HG03159 (cell line): ENCODE results near the gene BTBD10.

Source experiments
- ATAC-seq: cut with Tn5 transposase; IDR thresholded peaks from one replicate; pipeline ENCODE4 v1.9.1; 2021; ENCODE audit warnings: mild to moderate bottlenecking, moderate library complexity; ENCODE audit not compliant: unreplicated experiment

BTBD10 gene

DNA sequence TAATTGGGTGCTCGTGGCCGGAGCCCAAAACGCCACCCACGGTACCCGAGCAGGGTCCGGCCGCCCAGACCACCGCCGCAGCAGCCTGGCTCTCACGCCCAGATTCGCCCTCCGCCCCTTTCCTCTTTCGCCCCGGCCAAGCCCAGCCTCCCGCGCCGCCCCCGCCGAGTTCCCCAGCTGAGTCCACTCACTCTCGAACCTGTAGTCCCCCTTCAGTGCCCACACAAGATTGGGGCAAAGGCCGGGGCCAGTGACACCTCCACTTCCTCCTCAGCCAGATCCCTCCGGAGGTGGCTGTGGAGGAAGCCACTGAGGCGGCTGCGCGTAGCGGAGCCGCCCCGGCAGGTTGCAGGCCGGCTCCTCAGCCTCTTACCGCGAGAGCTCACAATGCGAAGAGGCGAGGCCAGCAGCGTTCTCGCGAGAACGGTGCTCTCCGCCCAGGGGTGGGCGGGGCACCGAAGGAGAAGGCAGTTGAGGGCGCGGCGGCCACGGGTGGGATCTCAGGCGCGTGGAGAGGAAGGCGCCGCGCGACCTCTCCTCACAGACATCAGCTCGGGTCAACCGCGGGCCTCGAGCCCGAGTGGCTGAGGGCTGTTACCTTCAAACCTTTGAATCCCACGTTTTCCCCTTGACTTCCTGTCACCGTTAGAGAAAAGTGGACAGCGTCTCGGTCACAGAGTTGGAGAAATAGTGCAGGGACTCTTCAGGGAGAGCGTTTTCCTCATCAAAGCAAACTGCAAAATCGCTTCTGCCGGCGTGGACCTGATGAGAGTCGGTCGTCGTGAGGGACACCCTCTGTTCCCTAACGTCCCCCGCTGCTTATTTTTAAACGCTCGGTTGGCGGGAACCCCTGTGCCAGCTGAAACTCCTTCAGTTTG lies at the start of gene BTBD10:
Gene BTBD10, minus strand, starts transcription at position 322 of the 878 bp plus-strand sequence. CDS start 18,098 bp downstream, outside the sequence.
- peak; percentile 92 for ATAC-seq

DNA sequence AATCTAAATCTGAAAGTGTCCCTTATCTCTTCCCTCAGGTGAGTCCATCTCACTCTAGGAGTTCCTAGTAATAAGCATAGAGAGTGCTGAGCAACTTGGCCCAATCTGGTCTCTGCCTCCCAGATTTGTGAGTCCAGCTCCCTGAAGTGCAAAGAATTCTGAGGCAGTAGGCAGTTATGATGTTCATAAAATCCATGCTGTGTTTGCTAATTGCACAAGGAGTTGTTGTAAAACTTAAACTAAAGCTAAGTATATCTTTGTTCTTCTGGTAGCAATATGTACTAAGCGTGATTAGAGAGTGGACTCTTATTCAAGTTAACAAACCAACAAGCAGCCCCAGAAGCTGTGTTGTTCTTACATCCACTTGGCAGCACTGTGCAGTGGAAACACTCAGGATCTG lies 40.4 kb upstream of the BTBD10 start:
- no peak for ATAC-seq

DNA sequence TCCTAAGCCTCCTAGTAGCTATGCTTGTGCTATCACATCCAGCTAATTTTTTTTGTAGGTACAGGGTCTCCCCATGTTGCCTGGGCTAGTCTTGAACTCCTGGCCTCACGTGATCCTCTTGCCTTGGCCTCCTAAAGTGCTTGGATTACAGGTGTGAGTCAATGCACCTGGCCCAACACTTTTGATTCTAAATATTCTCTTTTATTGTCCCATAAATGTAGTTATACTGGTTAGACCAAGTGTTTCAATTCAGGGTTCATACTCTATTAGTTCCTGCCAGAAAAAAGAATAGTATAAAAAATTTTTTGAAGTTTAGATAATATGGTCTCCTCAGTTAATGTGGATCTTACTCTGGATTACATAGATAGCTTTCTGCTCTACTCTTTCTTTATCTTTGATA lies 39.5 kb upstream of the BTBD10 start:
- ATAC-seq = no peak

DNA sequence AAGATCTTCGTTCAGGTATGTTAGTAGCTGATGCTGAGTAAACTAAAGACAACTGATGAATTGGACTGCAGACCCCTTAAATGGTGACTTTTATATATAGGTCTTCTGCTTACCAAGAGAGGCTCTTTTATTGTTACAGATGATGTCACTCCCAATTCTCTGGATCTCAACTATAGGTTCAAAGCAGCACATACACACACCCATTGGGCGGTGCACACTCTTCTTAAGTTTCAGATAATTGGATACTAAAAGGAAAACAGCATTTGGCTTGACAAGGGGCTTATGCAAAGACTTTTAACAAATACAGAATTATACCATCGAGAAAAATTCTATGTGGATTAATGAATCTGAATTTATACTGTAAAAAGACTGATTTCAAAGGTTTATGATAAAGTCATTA lies 32.9 kb upstream of the BTBD10 start, which contains the start of gene PTH:
Gene PTH, minus strand, starts transcription at position 69 of the 400 bp plus-strand sequence. CDS start 3,142 bp downstream, outside the sequence.
- ATAC-seq = no peak

DNA sequence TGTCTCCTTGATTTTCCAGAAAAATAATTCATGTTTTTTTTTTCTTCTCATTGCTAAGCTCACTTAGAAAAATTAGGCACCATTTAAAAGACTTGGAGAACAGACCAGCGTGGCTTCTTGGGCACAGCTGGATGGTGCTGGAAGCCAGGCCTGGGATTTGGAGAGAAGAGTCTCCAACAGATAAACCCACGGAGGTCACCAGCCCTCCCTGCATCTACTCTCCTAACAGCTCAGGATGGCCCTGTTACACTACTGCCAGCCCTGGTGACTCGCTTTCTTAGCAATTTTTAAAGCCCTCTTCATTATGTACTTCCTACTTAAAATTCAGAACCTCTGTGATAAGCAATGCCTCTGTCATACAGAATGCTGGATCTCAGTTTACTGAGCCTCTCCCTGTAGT lies 31.0 kb upstream of the BTBD10 start:
- ATAC-seq = no peak

DNA sequence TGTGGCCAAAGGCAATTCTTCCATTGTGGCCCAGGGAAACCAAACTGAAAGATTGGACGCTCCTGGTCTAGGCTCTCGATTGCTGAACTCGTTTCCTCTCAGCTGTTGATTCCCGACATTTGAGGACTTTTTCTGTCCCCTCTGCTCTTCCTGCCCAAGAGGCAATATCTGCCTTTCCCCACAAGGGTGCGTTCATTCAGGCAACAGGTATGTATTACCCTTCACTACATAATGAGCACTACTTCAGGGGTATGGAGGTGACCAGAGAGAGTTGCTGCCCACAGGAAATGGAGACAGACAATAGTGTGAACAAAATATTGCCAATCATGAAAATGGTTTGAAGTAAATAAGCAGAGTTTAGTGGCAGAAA lies 24.6 kb upstream of the BTBD10 start:
- no peak for ATAC-seq

DNA sequence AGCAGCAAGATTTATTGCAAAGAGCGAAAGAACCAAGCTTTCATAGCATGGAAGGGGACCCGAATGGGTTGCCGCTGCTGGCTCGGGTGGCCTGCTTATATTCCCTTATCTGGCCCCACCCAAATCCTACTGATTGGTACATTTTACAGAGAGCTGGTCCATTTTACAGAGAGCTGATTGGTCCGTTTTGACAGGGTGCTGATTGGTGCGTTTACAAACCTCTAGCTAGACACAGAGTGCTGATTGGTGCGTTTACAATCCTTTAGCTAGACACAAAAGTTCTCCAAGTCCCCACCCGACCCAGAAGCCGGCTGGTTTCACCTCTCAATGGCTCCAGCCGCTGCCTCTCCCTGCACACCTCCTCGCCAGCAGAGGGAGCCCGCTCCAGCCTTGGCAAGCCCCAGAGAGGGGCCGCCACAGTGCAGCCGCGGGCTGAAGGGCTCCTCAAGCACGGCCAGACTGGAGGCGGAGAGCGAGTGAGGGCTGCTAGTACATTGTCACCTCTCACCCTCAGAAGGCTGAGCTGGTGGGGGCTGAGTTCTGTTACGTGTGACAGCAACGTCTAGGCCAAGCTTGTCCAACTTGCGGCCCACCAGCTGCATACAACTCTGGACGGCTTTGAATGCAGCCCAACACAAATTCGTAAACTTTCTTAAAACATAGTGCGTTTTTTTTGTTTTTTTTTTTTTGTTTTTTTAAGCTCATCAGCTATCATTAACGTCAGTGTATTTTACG lies 24.1 kb upstream of the BTBD10 start:
- peak; percentile 85 for ATAC-seq

DNA sequence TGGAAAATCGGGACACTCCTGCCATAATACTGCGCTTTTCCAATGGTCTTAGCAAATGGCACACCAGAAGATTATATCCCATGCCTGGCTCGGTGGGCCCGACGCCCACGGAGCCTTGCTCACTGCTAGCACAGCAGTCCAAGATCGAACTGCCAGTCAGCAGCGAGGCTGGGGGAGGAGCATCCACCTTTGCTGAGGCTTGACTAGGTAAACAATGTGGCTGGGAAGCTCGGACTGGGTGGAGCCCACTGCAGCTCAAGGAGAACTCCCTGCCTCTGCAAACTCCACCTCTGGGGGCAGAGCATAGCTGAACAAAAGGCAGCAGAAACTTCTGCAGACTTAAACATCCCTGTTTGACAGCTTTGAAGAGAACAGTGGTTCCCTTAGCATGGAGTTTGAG lies 17.2 kb upstream of the BTBD10 start:
- ATAC-seq = no peak

DNA sequence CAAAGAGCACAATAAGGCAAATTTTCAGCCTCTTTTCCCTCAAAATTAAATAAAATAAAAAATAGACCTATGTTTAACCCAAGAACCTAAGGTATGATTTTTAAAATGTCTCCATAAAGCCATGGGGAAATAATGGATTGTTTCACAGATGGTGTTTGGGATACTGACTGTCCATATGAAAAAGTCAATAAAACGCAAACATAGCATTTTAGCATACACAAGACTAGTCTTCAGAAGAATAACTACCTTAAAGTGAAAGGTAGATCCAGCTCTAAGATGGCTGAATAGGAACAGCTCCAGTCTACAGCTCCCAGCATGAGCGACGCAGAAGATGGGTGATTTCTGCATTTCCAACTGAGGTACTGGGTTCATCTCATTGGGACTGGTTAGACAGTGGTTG lies 16.7 kb upstream of the BTBD10 start:
- ATAC-seq = no peak

DNA sequence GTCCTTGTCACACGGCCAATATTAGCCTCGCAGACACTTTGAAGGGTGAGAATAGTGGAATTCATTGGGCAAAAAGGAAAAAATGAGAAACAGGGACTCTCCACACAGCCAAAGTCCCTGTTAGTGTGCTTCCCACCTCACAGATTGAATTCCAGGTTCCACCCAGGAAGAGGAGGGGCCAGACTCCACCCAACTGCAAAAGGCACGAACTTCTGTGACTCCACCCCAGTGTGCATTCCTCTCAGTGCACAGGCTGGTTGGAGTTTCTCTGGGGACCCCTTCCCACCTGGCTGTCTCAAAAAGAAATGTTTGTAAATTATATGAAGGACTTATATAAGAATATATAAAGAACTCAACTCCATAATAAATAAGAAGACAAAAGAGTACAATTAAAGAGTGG lies 12.1 kb upstream of the BTBD10 start:
- ATAC-seq = no peak

DNA sequence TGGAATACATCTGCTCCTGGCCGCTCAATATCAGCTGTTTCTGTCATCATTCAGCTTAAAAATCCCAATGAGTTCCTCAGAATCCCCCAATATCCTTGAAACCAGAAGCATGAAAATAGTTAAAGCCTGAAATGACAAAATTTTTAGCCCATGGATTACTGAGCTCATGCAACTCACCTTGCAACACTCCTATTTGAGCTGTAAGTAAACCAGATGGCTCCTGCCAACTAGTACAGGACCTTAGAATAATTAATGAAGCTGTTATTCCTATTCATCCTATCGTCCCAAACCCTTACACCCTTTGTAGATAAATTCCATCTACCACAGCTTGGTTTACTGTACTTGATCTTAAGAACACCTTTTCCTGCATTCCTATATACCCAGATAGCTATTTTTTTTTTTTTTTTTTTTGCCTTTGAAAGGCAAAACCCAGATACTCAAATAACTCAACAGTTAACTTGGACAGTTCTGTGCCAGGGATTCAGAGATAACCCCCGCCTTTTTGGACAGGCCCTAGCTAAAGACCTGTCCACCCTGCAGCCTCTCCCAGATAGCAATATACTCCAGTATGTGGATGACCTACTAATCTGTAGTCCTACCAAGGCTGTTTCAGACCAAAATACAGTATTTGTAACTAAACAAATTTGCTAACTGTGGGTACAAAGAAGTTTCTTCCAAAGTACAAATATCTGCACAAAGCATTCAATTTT lies 10.1 kb upstream of the BTBD10 start:
- no peak for ATAC-seq

DNA sequence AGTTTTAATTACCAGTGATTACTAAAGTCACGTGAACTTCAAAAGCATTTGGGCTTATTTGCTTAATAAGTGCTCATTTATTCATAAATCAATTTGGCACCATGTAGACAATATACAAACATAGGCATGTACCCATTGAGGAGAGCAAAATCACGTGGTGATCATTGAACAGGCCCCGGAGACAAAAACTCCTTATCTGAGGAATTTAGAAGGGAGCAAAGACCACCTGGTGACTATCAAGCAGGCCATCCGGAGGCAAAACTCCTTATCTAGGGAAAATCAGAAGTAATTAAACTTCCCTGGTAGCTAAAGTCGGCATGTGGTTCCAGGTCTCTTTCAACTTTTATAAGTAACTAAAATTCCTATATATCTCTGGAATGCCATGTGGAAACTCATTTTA lies 5.7 kb upstream of the BTBD10 start:
- no peak for ATAC-seq

DNA sequence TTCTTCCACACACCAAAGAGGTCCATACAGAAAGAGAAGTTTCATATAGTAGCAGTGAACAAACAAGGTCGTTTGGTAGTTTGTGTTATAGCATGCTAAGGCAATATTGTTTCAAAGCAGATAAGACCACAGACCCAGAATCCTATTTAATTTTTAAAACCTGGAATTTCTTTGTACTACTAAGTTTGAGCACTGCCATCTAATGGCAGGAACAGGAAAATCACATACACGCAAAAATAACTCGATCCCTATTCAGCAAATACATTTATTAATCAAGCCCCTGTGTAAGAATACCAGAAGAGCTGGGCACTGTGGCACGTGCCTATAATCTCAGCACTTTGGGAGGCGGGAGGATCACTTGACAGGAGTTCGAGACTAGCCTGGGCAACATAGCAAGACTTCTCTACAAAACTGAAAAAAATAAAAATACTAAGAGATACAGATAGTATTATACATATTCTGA lies 2.9 kb upstream of the BTBD10 start:
- no peak for ATAC-seq

DNA sequence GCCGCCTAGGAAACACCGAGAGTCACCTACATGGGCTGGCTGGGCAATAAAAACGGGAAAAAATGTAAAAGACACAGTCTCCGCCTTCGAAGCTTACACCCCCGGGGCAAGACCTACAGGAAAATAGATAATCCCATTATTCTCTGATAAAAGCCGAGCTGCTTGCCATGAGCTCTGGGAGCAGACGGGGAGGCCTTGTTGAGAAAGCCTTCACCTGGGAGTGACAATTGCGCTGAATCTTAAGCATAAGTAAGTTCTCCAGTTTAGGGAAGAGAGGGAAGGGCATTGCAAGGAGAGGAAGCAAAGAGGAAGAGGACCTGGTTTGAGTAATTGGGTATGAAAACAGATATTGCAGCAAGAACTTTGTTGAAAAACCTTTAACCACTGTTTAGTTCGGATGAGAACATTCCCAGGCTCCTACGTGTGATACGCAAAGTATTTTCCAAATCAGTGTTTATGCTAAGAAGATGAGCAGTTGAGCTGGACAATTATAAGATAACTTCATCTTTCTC lies 813 bp upstream of the BTBD10 start:
- no peak for ATAC-seq

DNA sequence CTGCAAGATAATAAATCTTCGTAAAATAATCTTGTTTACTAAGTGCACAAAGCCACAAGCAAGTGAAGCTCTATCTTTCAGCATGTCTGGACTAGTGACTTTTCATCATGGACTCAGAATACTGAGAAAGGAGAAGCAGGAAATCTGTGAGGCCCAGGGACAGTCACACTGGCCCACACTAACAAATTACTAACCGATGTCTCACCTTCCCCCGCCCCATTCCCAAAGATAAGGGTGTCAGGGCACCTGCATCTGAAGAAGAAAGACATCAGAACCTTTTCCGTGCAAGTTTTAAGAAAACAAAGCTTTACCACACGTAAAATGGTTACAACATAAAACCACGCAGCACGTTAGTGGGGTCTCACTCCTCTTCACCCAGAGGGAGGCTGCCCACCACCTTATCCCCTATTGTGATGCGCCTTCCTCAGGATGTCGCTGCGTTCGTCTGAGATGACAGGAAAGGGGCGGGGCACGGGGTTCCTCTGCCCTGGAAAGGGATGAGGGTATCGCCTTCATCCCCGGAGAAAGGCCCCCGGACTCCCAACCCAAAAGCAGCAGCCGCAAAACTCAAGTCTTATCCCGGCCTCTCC lies 616 bp downstream of the BTBD10 start:
- ATAC-seq = peak; percentile 32

DNA sequence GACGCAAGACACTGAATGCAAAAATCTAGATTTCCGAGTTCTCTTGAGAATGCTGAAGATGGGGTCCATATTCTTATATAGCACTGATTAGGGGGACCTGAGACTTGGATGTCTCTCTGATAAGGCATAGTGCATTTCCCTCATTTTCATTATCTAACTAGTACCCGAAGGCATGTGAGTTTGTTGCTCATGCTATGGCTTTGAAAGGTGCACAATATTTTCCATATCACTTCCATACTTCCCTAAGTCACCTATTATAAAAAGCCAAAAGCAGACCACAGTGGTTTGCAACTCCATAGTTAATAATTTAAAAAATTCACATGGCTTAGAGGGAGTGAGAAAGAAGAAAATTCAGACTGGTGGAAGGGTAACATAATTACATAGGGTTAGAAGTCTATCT lies 1.7 kb downstream of the BTBD10 start:
- ATAC-seq = no peak

DNA sequence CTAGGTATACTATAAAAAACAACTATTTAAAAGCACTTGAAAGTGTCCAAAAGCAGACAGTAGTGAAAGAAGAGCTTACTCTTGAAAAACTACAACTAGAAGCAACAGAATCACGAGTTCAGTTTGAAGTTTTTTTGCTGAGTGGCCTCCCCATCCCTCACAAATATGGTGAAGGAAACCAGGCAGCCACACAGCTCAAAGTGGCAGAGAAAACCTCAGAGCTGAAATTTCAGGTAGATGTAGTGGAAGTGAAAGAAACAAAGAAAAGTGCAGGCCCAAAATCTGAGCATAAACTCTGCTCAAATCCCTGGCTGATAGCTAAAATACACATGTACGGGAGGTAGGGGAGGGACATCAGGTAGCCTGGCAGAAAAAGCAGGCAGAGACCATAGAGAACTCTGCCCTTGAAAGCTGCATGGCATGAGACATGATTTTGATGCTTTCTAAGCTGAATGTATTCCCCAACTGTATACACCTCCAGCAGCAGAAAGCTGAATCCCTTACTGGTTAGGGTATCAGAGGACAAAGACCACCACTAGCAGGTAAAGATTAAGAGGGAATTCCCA lies 12.1 kb downstream of the BTBD10 start:
- peak; percentile 60 for ATAC-seq

DNA sequence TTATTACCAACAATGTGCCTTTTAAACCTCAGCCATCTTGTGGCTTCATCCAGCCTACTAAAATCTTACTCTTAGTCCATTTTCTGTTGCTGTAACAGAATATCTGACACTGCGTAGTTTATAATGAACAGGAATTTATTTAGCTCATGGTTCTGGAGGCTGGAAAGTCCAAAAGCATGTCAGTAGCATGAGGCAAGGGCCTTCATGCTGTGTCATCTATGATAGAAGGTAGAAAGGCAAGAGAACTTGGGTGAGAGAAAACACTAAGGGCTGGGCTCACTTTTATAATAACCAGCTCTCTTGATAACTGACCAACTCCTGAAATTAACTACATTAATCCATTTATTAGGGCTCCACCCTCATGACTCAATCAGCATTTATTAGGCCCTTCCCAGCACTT lies 13.5 kb downstream of the BTBD10 start:
- ATAC-seq = no peak

DNA sequence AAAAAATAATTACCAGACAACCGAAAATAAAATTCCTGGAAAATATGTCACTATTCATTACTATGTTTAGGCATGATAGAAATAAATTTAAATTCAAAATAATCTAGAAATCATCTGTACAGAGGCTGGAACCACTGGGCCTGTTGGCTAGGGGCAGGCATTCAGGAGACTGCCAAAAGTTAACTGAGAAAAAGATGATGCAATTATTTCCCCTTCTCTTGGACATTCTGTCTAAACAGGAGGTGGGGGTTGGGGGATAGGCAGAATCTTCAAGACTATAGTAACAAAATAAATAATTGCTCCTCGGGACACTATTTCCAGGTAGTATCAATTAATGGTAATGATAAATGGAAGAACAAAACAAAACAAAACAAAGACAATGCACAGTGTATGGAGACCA lies 14.1 kb downstream of the BTBD10 start:
- ATAC-seq = no peak

DNA sequence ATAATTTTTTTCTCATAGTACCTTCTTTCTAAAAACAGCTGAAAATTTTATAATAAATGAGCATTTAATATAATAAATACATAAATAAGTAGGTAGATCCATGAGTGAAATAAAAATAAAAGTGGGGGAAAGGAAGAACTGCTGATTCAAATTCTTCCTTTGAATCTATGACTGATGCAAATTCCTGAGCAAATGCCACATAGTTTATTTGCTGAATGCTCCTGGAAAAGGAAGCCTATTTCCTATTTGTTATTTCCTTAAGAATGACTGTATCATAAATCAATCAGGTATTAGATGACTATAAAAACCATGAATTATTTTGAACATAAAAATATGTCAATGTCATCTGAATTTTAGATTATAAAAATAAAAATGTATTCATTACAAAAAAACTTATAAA lies 16.6 kb downstream of the BTBD10 start:
- no peak for ATAC-seq
